Stimulated activated naive CD8-positive, alpha-beta T cell treated with anti-CD3 and anti-CD28 coated beads, Interleukin-15, amount 100 ng/mL, for 72 hours (primary cell): ENCODE data around the gene CTDSPL.

Experiments
- ATAC-seq: fragments of 150-1000 bp; cut with Tn5 transposase; 2 replicates; pipeline ENCODE4 v1.10.0; 2021; ENCODE audit warnings: mild to moderate bottlenecking, moderate library complexity
- DNase-seq, 2 donors: peaks; one replicate each; pipeline ENCODE4 v3.0.0; 2021 to 2022
- H3K27ac Mint-ChIP-seq, 2 donors: one replicate each; pipeline ENCODE4 v1.8.0; 2022; ENCODE audit warnings: mild to moderate bottlenecking in 2 of 2, mixed read lengths in 2 of 2, moderate library complexity in 2 of 2
- H3K27me3 Mint-ChIP-seq: one replicate; pipeline ENCODE4 v1.8.0; 2022; ENCODE audit warnings: mixed read lengths
- H3K4me1 Mint-ChIP-seq: one replicate; pipeline ENCODE4 v1.8.0; 2022; ENCODE audit warnings: mild to moderate bottlenecking, mixed read lengths
- H3K4me3 Mint-ChIP-seq, 2 donors: one replicate each; pipeline ENCODE4 v1.8.0; 2022; ENCODE audit warnings: mild to moderate bottlenecking in 2 of 2, mixed read lengths in 2 of 2, moderate library complexity in 1 of 2
- H3K9me3 Mint-ChIP-seq, 2 donors: one replicate each; pipeline ENCODE4 v1.8.0; 2022; ENCODE audit warnings: mixed read lengths in 2 of 2

Gene CTDSPL

GRCh38 chr3:37897763-37898162 is 36.1 kb downstream of the CTDSPL start:
- H3K27ac Mint-ChIP-seq = no peak overlapping the region
- H3K9me3 Mint-ChIP-seq = no peaks in the 10 kb centered on the region
- no peak for DNase-seq
- peaks cover 25% of the 10 kb centered on the region for H3K4me1 Mint-ChIP-seq
- H3K27me3 Mint-ChIP-seq = peaks cover 19% of the 10 kb centered on the region
- no peak for ATAC-seq
- H3K4me3 Mint-ChIP-seq = no peak overlapping the region

GRCh38 chr3:37898424-37898823 is 36.7 kb downstream of the CTDSPL start:
- ATAC-seq = no peak
- Mint-ChIP-seq H3K9me3 (no peaks in the 10 kb centered on the region), H3K27ac (peak overlapping the region in 1 of 2 donors; percentile 81), H3K4me1 (peaks cover 30% of the 10 kb centered on the region), H3K27me3 (peaks cover 24% of the 10 kb centered on the region), H3K4me3 (peak overlapping the region in 1 of 2 donors; percentile 66)
- DNase-seq = no peak

GRCh38 chr3:37899101-37899707 is 37.5 kb downstream of the CTDSPL start:
- Mint-ChIP-seq H3K4me3 (peak overlapping the region in 1 of 2 donors; percentile 66), H3K9me3 (no peaks in the 10 kb centered on the region), H3K4me1 (peaks cover 34% of the 10 kb centered on the region), H3K27ac (no peak overlapping the region), H3K27me3 (peaks cover 29% of the 10 kb centered on the region)
- DNase-seq = peak; percentile 43 to 79
- peak; percentile 95 for ATAC-seq

- peaks cover 32% of the 10 kb centered on the region for H3K27me3 Mint-ChIP-seq
- H3K9me3 Mint-ChIP-seq = no peaks in the 10 kb centered on the region
- H3K4me1 Mint-ChIP-seq = peaks cover 39% of the 10 kb centered on the region
- no peak for ATAC-seq
- no peak for DNase-seq
- no peak overlapping the region for H3K27ac Mint-ChIP-seq
- H3K4me3 Mint-ChIP-seq = peak overlapping the region in 1 of 2 donors; percentile 66
These were observed 38.1 kb downstream of the CTDSPL start for GRCh38 chr3:37899711-37900306.

- H3K4me3 Mint-ChIP-seq = peak overlapping the region in 1 of 2 donors; percentile 27
- DNase-seq (no peak), ATAC-seq (no peak)
- peak overlapping the region in 1 of 2 donors; percentile 45 for H3K27ac Mint-ChIP-seq
- H3K27me3 Mint-ChIP-seq = peaks cover 30% of the 10 kb centered on the region
- H3K4me1 Mint-ChIP-seq = peaks cover 56% of the 10 kb centered on the region
- no peaks in the 10 kb centered on the region for H3K9me3 Mint-ChIP-seq
These were observed 40.0 kb downstream of the CTDSPL start for GRCh38 chr3:37901721-37902120.

- peaks cover 30% of the 10 kb centered on the region for H3K27me3 Mint-ChIP-seq
- DNase-seq (peak in 1 of 2 donors; percentile 63), ATAC-seq (peak; percentile 64)
- H3K9me3 Mint-ChIP-seq = no peaks in the 10 kb centered on the region
- peak overlapping the region in 1 of 2 donors; percentile 71 for H3K27ac Mint-ChIP-seq
- H3K4me3 Mint-ChIP-seq = peak overlapping the region; percentile 45 to 66
- peaks cover 65% of the 10 kb centered on the region for H3K4me1 Mint-ChIP-seq
These were observed 41.0 kb downstream of the CTDSPL start for GRCh38 chr3:37902674-37903073.

GRCh38 chr3:37903320-37903719 is 41.6 kb downstream of the CTDSPL start:
- H3K4me3 Mint-ChIP-seq = no peak overlapping the region

GRCh38 chr3:37903734-37904133 is 42.1 kb downstream of the CTDSPL start:
- no peaks in the 10 kb centered on the region for H3K9me3 Mint-ChIP-seq
- H3K27me3 Mint-ChIP-seq = peaks cover 30% of the 10 kb centered on the region
- ATAC-seq (no peak), DNase-seq (no peak)
- no peak overlapping the region for H3K27ac Mint-ChIP-seq
- peaks cover 72% of the 10 kb centered on the region for H3K4me1 Mint-ChIP-seq
- H3K4me3 Mint-ChIP-seq = no peak overlapping the region

More at GRCh38 chr3:37903320-37903719, 41.6 kb downstream of the CTDSPL start:
- no peaks in the 10 kb centered on the region for H3K9me3 Mint-ChIP-seq
- H3K4me1 Mint-ChIP-seq = peaks cover 72% of the 10 kb centered on the region
- ATAC-seq = no peak
- H3K27me3 Mint-ChIP-seq = peaks cover 30% of the 10 kb centered on the region
- no peak overlapping the region for H3K27ac Mint-ChIP-seq
- DNase-seq = no peak

GRCh38 chr3:37904601-37905000 is 42.9 kb downstream of the CTDSPL start:
- peaks cover 64% of the 10 kb centered on the region for H3K4me1 Mint-ChIP-seq
- DNase-seq (no peak), ATAC-seq (no peak)
- H3K27me3 Mint-ChIP-seq = peaks cover 30% of the 10 kb centered on the region
- H3K4me3 Mint-ChIP-seq = no peak overlapping the region
- peak overlapping the region in 1 of 2 donors; percentile 87 for H3K27ac Mint-ChIP-seq
- no peaks in the 10 kb centered on the region for H3K9me3 Mint-ChIP-seq

- H3K4me1 Mint-ChIP-seq = peaks cover 57% of the 10 kb centered on the region
- DNase-seq (no peak), ATAC-seq (no peak)
- H3K27ac Mint-ChIP-seq = peak overlapping the region in 1 of 2 donors; percentile 16
- no peak overlapping the region for H3K4me3 Mint-ChIP-seq
- H3K9me3 Mint-ChIP-seq = no peaks in the 10 kb centered on the region
- peaks cover 30% of the 10 kb centered on the region for H3K27me3 Mint-ChIP-seq
These were observed 43.7 kb downstream of the CTDSPL start for GRCh38 chr3:37905346-37905745.

- H3K27me3 Mint-ChIP-seq = peaks cover 36% of the 10 kb centered on the region
- H3K4me1 Mint-ChIP-seq = peaks cover 57% of the 10 kb centered on the region
- peak overlapping the region; percentile 52 to 53 for H3K4me3 Mint-ChIP-seq
- H3K27ac Mint-ChIP-seq = peak overlapping the region; percentile 51 to 78
- no peak for ATAC-seq
- H3K9me3 Mint-ChIP-seq = no peaks in the 10 kb centered on the region
- no peak for DNase-seq
These were observed 44.5 kb downstream of the CTDSPL start for GRCh38 chr3:37905987-37906674.

GRCh38 chr3:37906734-37907282 is 45.1 kb downstream of the CTDSPL start:
- H3K27me3 Mint-ChIP-seq = peaks cover 36% of the 10 kb centered on the region
- peaks cover 57% of the 10 kb centered on the region for H3K4me1 Mint-ChIP-seq
- DNase-seq = peak; percentile 27 to 70
- peak; percentile 86 for ATAC-seq
- H3K4me3 Mint-ChIP-seq = peak overlapping the region; percentile 52 to 53
- H3K9me3 Mint-ChIP-seq = no peaks in the 10 kb centered on the region
- H3K27ac Mint-ChIP-seq = peak overlapping the region; percentile 51 to 78

- peaks cover 36% of the 10 kb centered on the region for H3K27me3 Mint-ChIP-seq
- peak overlapping the region; percentile 52 to 53 for H3K4me3 Mint-ChIP-seq
- H3K4me1 Mint-ChIP-seq = peaks cover 55% of the 10 kb centered on the region
- H3K9me3 Mint-ChIP-seq = no peaks in the 10 kb centered on the region
- no peak for DNase-seq
- no peak for ATAC-seq
- H3K27ac Mint-ChIP-seq = peak overlapping the region in 1 of 2 donors; percentile 78
These were observed 45.7 kb downstream of the CTDSPL start for GRCh38 chr3:37907371-37907770.

- H3K27me3 Mint-ChIP-seq = peaks cover 31% of the 10 kb centered on the region
- H3K27ac Mint-ChIP-seq = no peak overlapping the region
- ATAC-seq (peak; percentile 84), DNase-seq (peak; percentile 51 to 63)
- peak overlapping the region; percentile 52 to 53 for H3K4me3 Mint-ChIP-seq
- H3K9me3 Mint-ChIP-seq = no peaks in the 10 kb centered on the region
- peaks cover 49% of the 10 kb centered on the region for H3K4me1 Mint-ChIP-seq
These were observed 46.2 kb downstream of the CTDSPL start for GRCh38 chr3:37907906-37908305.

- ATAC-seq (no peak), DNase-seq (no peak)
- Mint-ChIP-seq H3K27ac (no peak overlapping the region), H3K4me3 (no peak overlapping the region), H3K4me1 (peaks cover 41% of the 10 kb centered on the region), H3K9me3 (no peaks in the 10 kb centered on the region), H3K27me3 (peaks cover 21% of the 10 kb centered on the region)
These were observed 47.6 kb downstream of the CTDSPL start for GRCh38 chr3:37909067-37909911.
